Peyer's patch (tissue), 4 donors: Measurements from ENCODE around the gene RNF213. TPM values are rescaled to one million over a fixed set of nuclear protein-coding genes. Genes with fewer than 3 reads are reported as not detected.

ENCODE experiments used
- DNase-seq, 3 donors: peaks; one replicate each; pipeline ENCODE4 v3.0.0-alpha.2; 2017 to 2019
- H3K27ac ChIP-seq, 4 donors: fragments of 200-600 bp; sonication (generic); one replicate each; pipeline ENCODE4 v1.5.1; 2016 to 2019
- H3K27me3 ChIP-seq, 2 donors: fragments of 200-600 bp; sonication (generic); one replicate each; pipeline ENCODE4 v1.5.1; 2019
- H3K36me3 ChIP-seq, 3 donors: fragments of 200-600 bp; sonication (generic); one replicate each; pipeline ENCODE4 v1.5.1; 2016 to 2019
- H3K4me1 ChIP-seq, 4 donors: fragments of 200-600 bp; sonication (generic); one replicate each; pipeline ENCODE4 v1.5.1; 2016 to 2019
- H3K4me3 ChIP-seq, 4 donors: fragments of 200-600 bp; sonication (generic); 1 replicate in 3 of 4; 2 replicates in 1 of 4; pipeline ENCODE4 v1.5.1; 2016 to 2019; ENCODE audit warnings: mild to moderate bottlenecking in 1 of 4
- H3K9me3 ChIP-seq, 4 donors: fragments of 200-600 bp; sonication (generic); one replicate each; pipeline ENCODE4 v1.5.1; 2016 to 2019; ENCODE audit warnings: mild to moderate bottlenecking in 1 of 4
- CTCF ChIP-seq, 6 experiments: fragments of 450-650 bp in 4 of 6; fragments of 200-600 bp in 2 of 6; sonication (generic) in 1 of 6; IDR thresholded peaks; one replicate each; pipeline ENCODE4 v1.5.1; 2017 to 2019; ENCODE audit warnings: antibody characterized with exemption in 6 of 6, mild to moderate bottlenecking in 3 of 6, moderate library complexity in 1 of 6
- POLR2A ChIP-seq, 2 donors: fragments of 450-650 bp; IDR thresholded peaks; one replicate each; pipeline ENCODE4 v1.5.1; 2017; ENCODE audit warnings: antibody characterized with exemption in 2 of 2, mild to moderate bottlenecking in 2 of 2, moderate library complexity in 2 of 2
- total RNA-seq, 4 donors: library from RNA; depleted of rRNA; stranded (reverse); fragments of >200 nt; gene quantifications; one replicate each; pipeline ENCODE4 v1.1.0, GENCODE V29; 2016

The RNF213 gene
- total RNA-seq, 4 donors from 2014 or later = 187 to 404 (median 293) TPM

- no peaks in the 10 kb centered on the region for H3K27me3 ChIP-seq
- DNase-seq = no peak
- peaks cover 0 to 80% (median 0%) of the 10 kb centered on the region in 3 donors for H3K36me3 ChIP-seq
Measured at GRCh38 chr17:80214012-80214877, 46.4 kb upstream of the RNF213 start.

GRCh38 chr17:80214878-80215210 is 45.8 kb upstream of the RNF213 start:
- no peak overlapping the region for H3K4me3 ChIP-seq
- DNase-seq = no peak
- no peak for TF ChIP-seq POLR2A (IDR thresholded peaks at IDR 0.05)
- no peak for TF ChIP-seq CTCF (IDR thresholded peaks at IDR 0.05)
- H3K27me3 ChIP-seq = no peaks in the 10 kb centered on the region
- H3K36me3 ChIP-seq = peaks cover 0 to 74% (median 0%) of the 10 kb centered on the region in 3 donors
- no peak overlapping the region for H3K27ac ChIP-seq
- no peaks in the 10 kb centered on the region for H3K9me3 ChIP-seq
- H3K4me1 ChIP-seq = peaks cover 0 to 13% (median 4%) of the 10 kb centered on the region in 4 donors

More at GRCh38 chr17:80214012-80214877, 46.4 kb upstream of the RNF213 start:
- Histone ChIP-seq H3K4me1 (peaks cover 0 to 11% (median 3%) of the 10 kb centered on the region in 4 donors), H3K9me3 (no peaks in the 10 kb centered on the region), H3K4me3 (no peak overlapping the region), H3K27ac (no peak overlapping the region)
- TF ChIP-seq CTCF (IDR thresholded peaks at IDR 0.05) (no peak), POLR2A (IDR thresholded peaks at IDR 0.05) (no peak)

GRCh38 chr17:80216473-80217456 is 43.9 kb upstream of the RNF213 start:
- H3K4me3 ChIP-seq = no peak overlapping the region
- no peaks in the 10 kb centered on the region for H3K9me3 ChIP-seq
- no peaks in the 10 kb centered on the region for H3K27me3 ChIP-seq
- peaks cover 0 to 55% (median 0%) of the 10 kb centered on the region in 3 donors for H3K36me3 ChIP-seq
- TF ChIP-seq CTCF (IDR thresholded peaks at IDR 0.05) (no peak), POLR2A (IDR thresholded peaks at IDR 0.05) (no peak)
- H3K27ac ChIP-seq = no peak overlapping the region
- no peak for DNase-seq
- H3K4me1 ChIP-seq = peaks cover 0 to 23% (median 6%) of the 10 kb centered on the region in 4 donors

- Histone ChIP-seq H3K4me1 (peaks cover 0 to 24% (median 6%) of the 10 kb centered on the region in 4 donors), H3K4me3 (no peak overlapping the region), H3K27ac (no peak overlapping the region), H3K9me3 (no peaks in the 10 kb centered on the region), H3K27me3 (no peaks in the 10 kb centered on the region), H3K36me3 (peaks cover 0 to 44% (median 0%) of the 10 kb centered on the region in 3 donors)
- no peak for TF ChIP-seq POLR2A (IDR thresholded peaks at IDR 0.05)
- TF ChIP-seq CTCF (IDR thresholded peaks at IDR 0.05) = no peak
- DNase-seq = peak in 1 of 3 donors; percentile 52
Measured at GRCh38 chr17:80217703-80218362, 42.8 kb upstream of the RNF213 start.

GRCh38 chr17:80218391-80218790 is 42.3 kb upstream of the RNF213 start:
- DNase-seq = no peak
- Histone ChIP-seq H3K27ac (no peak overlapping the region), H3K27me3 (no peaks in the 10 kb centered on the region), H3K4me1 (peaks cover 0 to 24% (median 6%) of the 10 kb centered on the region in 4 donors), H3K4me3 (no peak overlapping the region), H3K9me3 (no peaks in the 10 kb centered on the region), H3K36me3 (peaks cover 0 to 41% (median 0%) of the 10 kb centered on the region in 3 donors)
- TF ChIP-seq CTCF (IDR thresholded peaks at IDR 0.05) (no peak), POLR2A (IDR thresholded peaks at IDR 0.05) (no peak)
